Hepatocyte (in vitro differentiated cells): ENCODE data around the gene SLC12A4.

Source experiments
- CTCF ChIP-seq: fragments of 200-600 bp; sonication (generic); IDR thresholded peaks from 2 replicates; pipeline ENCODE4 v1.5.1; 2016; ENCODE audit warnings: antibody characterized with exemption, mild to moderate bottlenecking; ENCODE audit not compliant: poor library complexity
- EZH2 ChIP-seq: fragments of 200-600 bp; sonication (generic); IDR thresholded peaks from 2 replicates; pipeline ENCODE4 v1.6.1; 2016; ENCODE audit warnings: antibody characterized with exemption, mild to moderate bottlenecking, borderline replicate concordance

- TF ChIP-seq CTCF = no peak
- TF ChIP-seq EZH2 = no peak
These were observed 20.2 kb upstream of the SLC12A4 start for GRCh38 chr16:67988675-67989074.
